Spleen (tissue), 11 donors: ENCODE data around the gene HNRNPD. TPM values are rescaled to one million over a fixed set of nuclear protein-coding genes. Genes with fewer than 3 reads are reported as not detected.
A peak's percentile ranks its signal among the peaks of the same experiment; 100 is the strongest.
"Not testable (repeated sequence)": the region's sequence is repeated elsewhere in the genome, so short reads cannot be mapped to it uniquely, and the experiment has no call there.

Experiments used
- DNase-seq: peaks from one replicate; pipeline ENCODE4 v3.0.0-alpha.2; 2020
- H3K27ac ChIP-seq, 8 donors: fragments of 200-600 bp; sonication (generic) in 7 of 8; 1 replicate in 4 of 8; 2 replicates in 4 of 8; pipeline versions ENCODE4 v1.5.0 to v1.8.0; 2016 to 2021; ENCODE audit warnings: inconsistent platforms in 4 of 8, mild to moderate bottlenecking in 4 of 8, moderate library complexity in 1 of 8
- H3K27me3 ChIP-seq, 7 donors: fragments of 200-600 bp; sonication (generic) in 6 of 7; replicated peaks in 1 of 7; 1 replicate in 4 of 7; 2 replicates in 3 of 7; pipeline versions ENCODE4 v1.5.0 to v1.8.0; 2016 to 2021; ENCODE audit warnings: inconsistent platforms in 3 of 7, mild to moderate bottlenecking in 1 of 7
- H3K36me3 ChIP-seq, 6 donors: fragments of 200-600 bp; sonication (generic) in 5 of 6; 1 replicate in 4 of 6; 2 replicates in 2 of 6; pipeline versions ENCODE4 v1.5.0 to v1.8.0; 2016 to 2021; ENCODE audit warnings: inconsistent platforms in 2 of 6
- H3K4me1 ChIP-seq, 6 donors: fragments of 200-600 bp; sonication (generic) in 5 of 6; 1 replicate in 3 of 6; 2 replicates in 3 of 6; pipeline versions ENCODE4 v1.5.0 to v1.8.0; 2016 to 2021; ENCODE audit warnings: inconsistent platforms in 3 of 6
- H3K4me3 ChIP-seq, 8 donors: fragments of 200-600 bp; sonication (generic) in 7 of 8; 1 replicate in 4 of 8; 2 replicates in 4 of 8; pipeline versions ENCODE4 v1.5.0 to v1.8.0; 2016 to 2021; ENCODE audit warnings: inconsistent platforms in 4 of 8, mild to moderate bottlenecking in 4 of 8, moderate library complexity in 2 of 8
- H3K9me3 ChIP-seq, 8 donors: fragments of 200-600 bp; sonication (generic) in 7 of 8; 1 replicate in 4 of 8; 2 replicates in 4 of 8; pipeline versions ENCODE4 v1.5.0 to v1.8.0; 2016 to 2021; ENCODE audit warnings: inconsistent platforms in 4 of 8
- POLR2A ChIP-seq, 3 donors: fragments of 450-650 bp; IDR thresholded peaks; one replicate each; pipeline ENCODE4 v1.5.1; 2017; ENCODE audit warnings: antibody characterized with exemption in 3 of 3, mild to moderate bottlenecking in 1 of 3
- POLR2AphosphoS5 ChIP-seq, 3 donors: sonication (generic); formaldehyde crosslinking; IDR thresholded peaks; one replicate each; pipeline ENCODE4 v1.5.1; 2017; ENCODE audit warnings: antibody characterized with exemption in 3 of 3
- WGBS, 5 donors: extraction: QIAGEN DNeasy Blood & Tissue Kit in 3 of 5; methylation state at CpG; one replicate each; pipeline versions ENCODE4 v1.1.5 to v1.1.7; 2013 to 2018; 5-methylcytosine and 5-hydroxymethylcytosine counted together
- intact Hi-C: fragments of 100-400 bp; cut with DNase I; formaldehyde crosslinking; loops from one replicate; pipeline ENCODE4 v1.15.0; 2023; ENCODE audit warnings: low total_unique reads
- polyA plus RNA-seq, 3 donors: library from polyadenylated mRNA; stranded (reverse); fragments of 200-250 nt; gene quantifications; one replicate each; pipeline ENCODE4 v1.2.1, GENCODE V29; 2013
- total RNA-seq, 7 donors: library from RNA; depleted of rRNA in 3 of 7; stranded (reverse); fragments of >200 nt in 3 of 7; fragmentation: NEBNext Ultra II Directional in 4 of 7; extraction: Animal tissue kit (Norgen Biotek cat#: 25700) in 4 of 7; gene quantifications; one replicate each; pipeline versions ENCODE4 v1.1.0 to v1.2.1, GENCODE V29; 2016 to 2021
- TF ChIP-seq, protein P1 (sequence below), 11 experiments: fragments of 200-600 bp in 7 of 11; fragments of 450-650 bp in 4 of 11; sonication (generic) in 4 of 11; IDR thresholded peaks in 8 of 11; conservative IDR thresholded peaks in 3 of 11; 1 replicate in 7 of 11; 2 replicates in 4 of 11; pipeline versions ENCODE4 v1.4.0 to v1.8.0; 2016 to 2021; ENCODE audit warnings: antibody characterized with exemption in 11 of 11, inconsistent platforms in 4 of 11, mild to moderate bottlenecking in 1 of 11
- donor health status: healthy with polysubstance abuse.
- donor health status: DM: no; HTN: no; CAD: no; lungs with moderate emphysema.
- donor health status: DM: no; HTN: no; CAD: no.
- donor health status: Bipolar disorder and iron deficiency.
- donor health status: healthy.
- donor health status: DM: no; HTN: no; CAD: no.
- donor health status: DM: yes; HTN: yes; CAD: no.

HNRNPD gene
- total and polyA plus RNA-seq, 10 donors = 135 to 208 (median 184) TPM

DNA sequence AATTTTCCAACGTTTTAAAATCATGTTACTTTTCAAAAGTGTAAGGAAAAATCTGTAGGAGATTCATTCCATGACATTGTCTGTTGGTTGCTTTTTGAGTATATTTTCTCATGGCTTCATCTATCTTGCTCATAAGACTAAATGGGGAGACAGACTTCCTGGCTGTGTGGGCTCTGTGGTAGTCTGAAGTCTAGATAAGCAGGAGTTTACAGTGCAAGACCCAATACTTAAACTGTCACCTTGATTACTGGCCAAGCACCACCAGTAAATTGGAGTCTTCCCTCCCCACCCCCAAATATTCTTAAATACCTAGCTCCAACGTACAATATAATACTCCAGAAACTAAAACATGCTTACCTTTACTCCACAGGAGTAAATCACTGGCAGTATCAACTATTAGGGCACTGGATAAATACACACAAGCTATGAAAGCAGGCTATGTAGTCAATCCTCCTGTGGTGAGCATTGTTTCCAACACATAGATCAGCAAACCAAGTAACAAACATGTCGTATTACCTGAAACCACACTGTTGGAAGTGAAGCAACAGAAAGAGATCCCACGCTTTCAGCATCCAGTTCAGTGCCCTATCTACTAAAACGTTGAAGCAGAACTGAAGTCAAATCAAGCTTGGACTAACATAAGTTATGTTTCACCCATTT, 6.2 kb downstream of the HNRNPD start:
- intact Hi-C loops = no loop called here
- WGBS, 5 donors = 34 to 49% (median 39%) methylated on average over 5 of the region's 5 CpGs
- no peak for TF ChIP-seq POLR2A (IDR thresholded peaks at IDR 0.05)
- no peak for TF ChIP-seq POLR2AphosphoS5 (IDR thresholded peaks at IDR 0.05)
- TF ChIP-seq, protein P1, sequence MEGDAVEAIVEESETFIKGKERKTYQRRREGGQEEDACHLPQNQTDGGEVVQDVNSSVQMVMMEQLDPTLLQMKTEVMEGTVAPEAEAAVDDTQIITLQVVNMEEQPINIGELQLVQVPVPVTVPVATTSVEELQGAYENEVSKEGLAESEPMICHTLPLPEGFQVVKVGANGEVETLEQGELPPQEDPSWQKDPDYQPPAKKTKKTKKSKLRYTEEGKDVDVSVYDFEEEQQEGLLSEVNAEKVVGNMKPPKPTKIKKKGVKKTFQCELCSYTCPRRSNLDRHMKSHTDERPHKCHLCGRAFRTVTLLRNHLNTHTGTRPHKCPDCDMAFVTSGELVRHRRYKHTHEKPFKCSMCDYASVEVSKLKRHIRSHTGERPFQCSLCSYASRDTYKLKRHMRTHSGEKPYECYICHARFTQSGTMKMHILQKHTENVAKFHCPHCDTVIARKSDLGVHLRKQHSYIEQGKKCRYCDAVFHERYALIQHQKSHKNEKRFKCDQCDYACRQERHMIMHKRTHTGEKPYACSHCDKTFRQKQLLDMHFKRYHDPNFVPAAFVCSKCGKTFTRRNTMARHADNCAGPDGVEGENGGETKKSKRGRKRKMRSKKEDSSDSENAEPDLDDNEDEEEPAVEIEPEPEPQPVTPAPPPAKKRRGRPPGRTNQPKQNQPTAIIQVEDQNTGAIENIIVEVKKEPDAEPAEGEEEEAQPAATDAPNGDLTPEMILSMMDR (IDR thresholded peaks at IDR 0.05 in 8 of 11, conservative IDR thresholded peaks at IDR 0.05 in 3 of 11) = no peak

DNA sequence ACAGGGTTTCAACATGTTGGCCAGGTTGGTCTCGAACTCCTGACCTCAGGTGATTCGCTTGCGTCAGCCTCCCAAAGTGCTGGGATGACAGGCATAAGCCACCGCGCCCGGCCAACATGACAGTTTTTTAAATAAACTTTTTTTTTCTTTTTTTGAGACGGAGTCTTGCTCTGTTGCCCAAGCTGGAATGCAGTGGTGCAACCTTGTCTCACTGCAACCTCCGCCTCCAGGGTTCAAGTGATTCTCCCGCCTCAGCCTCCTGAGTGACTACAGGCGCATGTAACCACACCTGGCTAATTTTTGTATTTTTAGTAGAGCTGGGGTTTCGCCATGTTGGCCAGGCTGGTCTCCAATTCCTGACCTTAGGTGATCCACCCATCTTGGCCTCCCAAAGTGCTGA, 7.4 kb downstream of the HNRNPD start:
- H3K36me3 ChIP-seq = peaks cover 0 to 51% (median 7%) of the 10 kb centered on the region in 6 donors
- peak in 1 of 3 donors; percentile 1 for TF ChIP-seq POLR2AphosphoS5 (IDR thresholded peaks at IDR 0.05)
- not testable (repeated sequence) for H3K9me3 ChIP-seq

More for the DNA sequence above, 6.2 kb downstream of the HNRNPD start:
- Histone ChIP-seq H3K27me3 (no peaks in the 10 kb centered on the region), H3K9me3 (no peaks in the 10 kb centered on the region), H3K27ac (peak overlapping the region in 1 of 8 donors; percentile 27), H3K36me3 (peaks cover 0 to 51% (median 7%) of the 10 kb centered on the region in 6 donors), H3K4me1 (peaks cover 85 to 100% (median 95%) of the 10 kb centered on the region in 6 donors), H3K4me3 (peak overlapping the region in 1 of 8 donors; percentile 24)
- no peak for DNase-seq

DNA sequence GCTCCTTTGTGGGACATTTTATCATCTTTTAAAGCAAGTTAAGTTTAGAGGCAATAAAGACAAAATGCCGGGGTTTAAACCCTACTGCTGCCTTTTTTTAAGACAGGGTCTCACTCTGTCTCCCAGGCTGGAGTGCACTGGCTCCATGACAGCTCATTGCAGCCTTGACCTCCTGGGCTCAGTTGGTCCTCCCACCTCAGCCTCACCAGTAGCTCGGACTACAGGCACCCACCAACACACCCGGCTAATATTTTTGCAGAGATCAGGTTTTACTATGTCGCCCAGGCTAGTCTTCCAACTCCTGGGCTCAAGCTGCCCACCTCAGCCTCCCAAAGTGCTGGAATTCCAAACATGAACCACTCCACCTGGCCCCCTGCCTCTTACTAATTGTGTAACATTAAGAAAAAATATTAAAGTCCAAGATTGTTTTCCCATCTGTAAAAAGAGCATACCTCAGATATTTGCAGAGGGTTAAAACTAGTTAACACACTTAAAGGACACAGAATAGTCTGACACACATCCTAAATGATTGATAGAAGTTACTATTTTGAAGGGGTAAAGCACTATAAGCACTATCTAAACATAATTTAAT, 9.8 kb downstream of the HNRNPD start:
- intact Hi-C loops = no loop called here
- 63 to 86% (median 80%) methylated on average over 4 of the region's 4 CpGs for WGBS, 5 donors
- Histone ChIP-seq H3K4me3 (peak overlapping the region in 1 of 8 donors; percentile 16), H3K9me3 (no peaks in the 10 kb centered on the region), H3K27me3 (no peaks in the 10 kb centered on the region), H3K27ac (peak overlapping the region in 2 of 8 donors; percentile 10 to 35), H3K4me1 (peaks cover 96 to 100% (median 100%) of the 10 kb centered on the region in 6 donors), H3K36me3 (peaks cover 0 to 39% (median 7%) of the 10 kb centered on the region in 6 donors)
- no peak for TF ChIP-seq POLR2AphosphoS5 (IDR thresholded peaks at IDR 0.05)
- TF ChIP-seq, protein P1 (IDR thresholded peaks at IDR 0.05 in 8 of 11, conservative IDR thresholded peaks at IDR 0.05 in 3 of 11) = no peak
- TF ChIP-seq POLR2A (IDR thresholded peaks at IDR 0.05) = no peak
- DNase-seq = no peak

More for the DNA sequence above, 7.4 kb downstream of the HNRNPD start:
- intact Hi-C loops, DNase-seq, H3K27me3 ChIP-seq, H3K27ac ChIP-seq, H3K4me3 ChIP-seq: not testable (repeated sequence)
- peaks cover 96 to 100% (median 100%) of the 10 kb centered on the region in 6 donors for H3K4me1 ChIP-seq
- WGBS, 5 donors = 89 to 96% (median 90%) methylated on average over 11 of the region's 11 CpGs

DNA sequence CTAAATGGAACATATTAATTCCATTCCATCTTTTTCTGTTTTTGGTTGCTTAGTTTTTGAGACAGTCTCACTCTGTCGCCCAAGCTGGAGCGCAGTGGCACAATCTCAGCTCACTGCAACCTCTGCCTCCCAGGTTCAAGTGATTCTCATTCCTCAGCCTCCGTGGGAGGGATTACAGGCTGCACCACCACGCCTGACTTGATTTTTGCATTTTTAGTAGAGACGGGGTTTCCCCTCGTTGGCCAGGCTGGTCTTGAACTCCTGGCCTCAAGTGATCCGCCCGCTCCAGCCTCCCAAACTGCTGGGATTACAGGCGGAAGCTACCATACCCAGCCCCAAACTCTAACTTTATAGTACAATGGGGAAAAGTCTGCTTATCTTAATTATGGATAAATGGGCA, 11.2 kb downstream of the HNRNPD start:
- H3K27ac ChIP-seq = peak overlapping the region in 5 of 8 donors; percentile 5 to 49 (median 19)
- intact Hi-C loops = no loop called here
- 45 to 60% (median 54%) methylated on average over 9 of the region's 9 CpGs for WGBS, 5 donors

More for the DNA sequence above, 11.2 kb downstream of the HNRNPD start:
- Histone ChIP-seq H3K4me1 (peaks cover 83 to 100% (median 100%) of the 10 kb centered on the region in 6 donors), H3K9me3 (no peaks in the 10 kb centered on the region), H3K4me3 (no peak overlapping the region), H3K36me3 (peaks cover 0 to 37% (median 12%) of the 10 kb centered on the region in 6 donors), H3K27me3 (no peaks in the 10 kb centered on the region)
- DNase-seq = peak; percentile 64
- peak in 2 of 3 donors; percentile 20 to 21 for TF ChIP-seq POLR2AphosphoS5 (IDR thresholded peaks at IDR 0.05)
- TF ChIP-seq POLR2A (IDR thresholded peaks at IDR 0.05) = no peak
- TF ChIP-seq, protein P1 (IDR thresholded peaks at IDR 0.05 in 8 of 11, conservative IDR thresholded peaks at IDR 0.05 in 3 of 11) = no peak
